HG02973 (cell line): Measurements from ENCODE around the gene C1R.
"Not testable (repeated sequence)": the region's sequence is repeated elsewhere in the genome, so short reads cannot be mapped to it uniquely, and the experiment has no call there.

Experiments used
- ATAC-seq: cut with Tn5 transposase; IDR thresholded peaks from one replicate; pipeline ENCODE4 v1.9.1; 2021; ENCODE audit warnings: moderate library complexity; ENCODE audit not compliant: unreplicated experiment

Gene C1R

GRCh38 chr12:7039403-7039802, 52.8 kb downstream of the C1R start:
- no peak for ATAC-seq

- ATAC-seq = no peak
These were observed 53.7 kb downstream of the C1R start for GRCh38 chr12:7038591-7038990.

- not testable (repeated sequence) for ATAC-seq
These were observed 54.8 kb downstream of the C1R start for GRCh38 chr12:7037411-7037810.

- no peak for ATAC-seq
These were observed 56.8 kb downstream of the C1R start for GRCh38 chr12:7035463-7035862.

GRCh38 chr12:7034464-7034863, 57.8 kb downstream of the C1R start:
- ATAC-seq = no peak

GRCh38 chr12:7032990-7033389, 59.3 kb downstream of the C1R start:
- ATAC-seq = no peak

GRCh38 chr12:7031306-7031705, 60.9 kb downstream of the C1R start:
- ATAC-seq = no peak
